Left hindlimb (tissue), 1 donor: ENCODE results near the gene PGA3.
"Not testable (repeated sequence)": the region's sequence is repeated elsewhere in the genome, so short reads cannot be mapped to it uniquely, and the experiment has no call there.

Experiments
- DNase-seq: peaks from one replicate; pipeline ENCODE4 v3.0.0-alpha.2; 2018

The PGA3 gene

GRCh38 chr11:61202950-61203746, at the start of gene PGA3:
PGA3 (plus strand) TSS chr11:61203515; CDS start chr11:61203565, 50 bp downstream.
- not testable (repeated sequence) for DNase-seq

GRCh38 chr11:61153593-61154095, 49.7 kb upstream of the PGA3 start:
- no peak for DNase-seq

- no peak for DNase-seq
Observed at GRCh38 chr11:61154528-61154927, 48.8 kb upstream of the PGA3 start.

GRCh38 chr11:61155312-61155711, 48.0 kb upstream of the PGA3 start:
- no peak for DNase-seq

GRCh38 chr11:61155741-61156140, 47.6 kb upstream of the PGA3 start:
- DNase-seq: no peak

GRCh38 chr11:61157743-61158142, 45.6 kb upstream of the PGA3 start:
- no peak for DNase-seq

- DNase-seq: no peak
Observed at GRCh38 chr11:61158691-61159381, 44.5 kb upstream of the PGA3 start.

GRCh38 chr11:61160487-61161189, 42.7 kb upstream of the PGA3 start:
- DNase-seq: no peak

- peak; percentile 93 for DNase-seq
Observed at GRCh38 chr11:61161190-61162091, 41.9 kb upstream of the PGA3 start, which contains the start of gene VPS37C. VPS37C (minus strand) TSS chr11:61161426; CDS start chr11:61138829, 22,597 bp downstream.

GRCh38 chr11:61162092-61162941, 41.0 kb upstream of the PGA3 start:
- no peak for DNase-seq

- DNase-seq: no peak
Observed at GRCh38 chr11:61163021-61163420, 40.3 kb upstream of the PGA3 start.

GRCh38 chr11:61163714-61164605, 39.4 kb upstream of the PGA3 start:
- DNase-seq: no peak

GRCh38 chr11:61164606-61165424, 38.5 kb upstream of the PGA3 start:
- DNase-seq: no peak

GRCh38 chr11:61165785-61166184, 37.5 kb upstream of the PGA3 start:
- not testable (repeated sequence) for DNase-seq

- not testable (repeated sequence) for DNase-seq
Observed at GRCh38 chr11:61166331-61166730, 37.0 kb upstream of the PGA3 start.

GRCh38 chr11:61168042-61168688, 35.1 kb upstream of the PGA3 start:
- no peak for DNase-seq

GRCh38 chr11:61168800-61169199, 34.5 kb upstream of the PGA3 start:
- no peak for DNase-seq

GRCh38 chr11:61170566-61170965, 32.7 kb upstream of the PGA3 start:
- no peak for DNase-seq

GRCh38 chr11:61171907-61172306, 31.4 kb upstream of the PGA3 start:
- no peak for DNase-seq
